ENCODE data around the gene TNS3. TPM values are rescaled to one million over a fixed set of nuclear protein-coding genes. Genes with fewer than 3 reads are reported as not detected.
A peak's percentile ranks its signal among the peaks of the same experiment; 100 is the strongest.

Gene TNS3
- total and polyA plus RNA-seq, 7 donors: 17.4 to 43.8 (median 28.8) TPM

DNA sequence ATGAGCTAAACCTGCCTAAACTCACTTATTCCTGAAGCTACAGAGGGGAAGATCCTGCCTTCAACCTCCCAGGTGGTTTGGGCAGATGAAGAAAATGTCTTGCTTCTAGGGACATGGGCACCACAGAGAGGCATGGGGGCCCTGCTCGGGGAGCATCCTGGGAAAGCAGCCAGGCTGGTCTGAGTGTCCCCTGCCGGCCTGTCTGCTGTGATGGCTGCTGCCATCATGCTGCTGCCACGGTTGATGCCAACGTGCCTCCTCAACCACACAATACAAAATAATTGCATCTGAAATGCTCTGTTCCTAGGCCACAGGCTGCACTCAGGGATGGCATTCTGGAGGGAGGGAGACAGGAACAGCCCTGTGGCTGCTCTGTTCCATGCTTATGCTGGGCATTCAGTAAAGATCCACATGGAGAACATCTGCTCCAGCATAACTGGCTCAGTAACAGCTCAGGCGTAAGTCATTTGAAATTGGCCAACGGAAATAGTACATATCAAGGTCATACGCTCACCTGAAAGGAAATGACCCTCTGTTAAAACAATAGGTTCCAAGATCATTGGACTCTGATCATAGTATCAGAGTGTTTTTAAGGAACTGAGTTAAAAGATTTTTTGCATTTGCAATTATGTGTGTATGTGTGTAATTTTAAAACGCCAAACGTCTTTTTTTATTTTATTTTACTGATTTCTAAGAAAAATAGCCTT, 299.0 kb downstream of the TNS3 start:
- H3K4me1 ChIP-seq: no peaks in the 10 kb centered on the region
- H3K27ac ChIP-seq: no peak overlapping the region
- no peaks in the 10 kb centered on the region for H3K27me3 ChIP-seq
- intact Hi-C loops (cut with DNase I): no loop called here
- H3K4me3 ChIP-seq: no peak overlapping the region
- WGBS, 2 donors: 53 to 82% methylated on average over 9 of the region's 9 CpGs
- no peak for DNase-seq
- H3K9me3 ChIP-seq: no peaks in the 10 kb centered on the region
- no peak for TF ChIP-seq POLR2AphosphoS5 (IDR thresholded peaks at IDR 0.05)
- peaks cover 17 to 71% (median 34%) of the 10 kb centered on the region in 4 donors for H3K36me3 ChIP-seq

DNA sequence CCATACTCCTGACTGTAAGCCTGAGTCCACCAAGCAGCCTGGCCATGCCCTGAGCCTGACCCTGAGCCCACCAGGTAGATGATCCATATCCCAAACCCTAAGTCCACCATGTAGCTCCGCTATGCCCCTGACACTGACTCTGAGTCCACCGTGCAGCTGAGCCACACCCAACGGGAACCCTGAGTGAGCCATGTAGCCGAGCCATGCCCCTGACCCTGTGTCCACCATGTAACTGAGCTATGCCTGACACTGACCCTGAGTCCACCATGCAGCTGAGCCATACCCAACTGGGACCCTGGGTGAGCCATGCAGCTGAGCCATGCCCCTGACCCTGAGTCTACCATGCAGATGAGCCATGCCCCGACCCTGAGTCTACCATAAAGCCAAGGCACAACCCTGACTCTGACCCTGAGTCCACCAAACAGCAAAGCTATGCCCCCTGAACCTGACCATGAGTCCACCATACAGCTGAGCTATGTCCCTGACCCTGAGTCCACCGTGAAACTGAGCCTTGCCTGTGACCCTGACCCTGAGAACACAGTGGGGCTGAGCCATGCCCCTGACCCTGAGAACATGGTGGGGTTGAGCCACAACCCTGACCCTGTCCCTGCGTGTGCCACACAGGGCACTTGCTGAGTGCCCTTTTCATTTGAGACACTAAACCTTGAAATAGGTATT, 299.8 kb downstream of the TNS3 start:
- Histone ChIP-seq H3K9me3 (no peaks in the 10 kb centered on the region), H3K4me1 (no peaks in the 10 kb centered on the region), H3K27ac (no peak overlapping the region), H3K27me3 (no peaks in the 10 kb centered on the region), H3K36me3 (peaks cover 17 to 78% (median 41%) of the 10 kb centered on the region in 4 donors), H3K4me3 (no peak overlapping the region)
- TF ChIP-seq EP300 (IDR thresholded peaks at IDR 0.05): no peak
- TF ChIP-seq, protein P1, sequence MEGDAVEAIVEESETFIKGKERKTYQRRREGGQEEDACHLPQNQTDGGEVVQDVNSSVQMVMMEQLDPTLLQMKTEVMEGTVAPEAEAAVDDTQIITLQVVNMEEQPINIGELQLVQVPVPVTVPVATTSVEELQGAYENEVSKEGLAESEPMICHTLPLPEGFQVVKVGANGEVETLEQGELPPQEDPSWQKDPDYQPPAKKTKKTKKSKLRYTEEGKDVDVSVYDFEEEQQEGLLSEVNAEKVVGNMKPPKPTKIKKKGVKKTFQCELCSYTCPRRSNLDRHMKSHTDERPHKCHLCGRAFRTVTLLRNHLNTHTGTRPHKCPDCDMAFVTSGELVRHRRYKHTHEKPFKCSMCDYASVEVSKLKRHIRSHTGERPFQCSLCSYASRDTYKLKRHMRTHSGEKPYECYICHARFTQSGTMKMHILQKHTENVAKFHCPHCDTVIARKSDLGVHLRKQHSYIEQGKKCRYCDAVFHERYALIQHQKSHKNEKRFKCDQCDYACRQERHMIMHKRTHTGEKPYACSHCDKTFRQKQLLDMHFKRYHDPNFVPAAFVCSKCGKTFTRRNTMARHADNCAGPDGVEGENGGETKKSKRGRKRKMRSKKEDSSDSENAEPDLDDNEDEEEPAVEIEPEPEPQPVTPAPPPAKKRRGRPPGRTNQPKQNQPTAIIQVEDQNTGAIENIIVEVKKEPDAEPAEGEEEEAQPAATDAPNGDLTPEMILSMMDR (IDR thresholded peaks at IDR 0.05): no peak
- no peak for TF ChIP-seq POLR2AphosphoS5 (IDR thresholded peaks at IDR 0.05)
- no peak for TF ChIP-seq POLR2A (IDR thresholded peaks at IDR 0.05)
- 94 to 95% methylated on average over 7 of the region's 7 CpGs for WGBS, 2 donors
- intact Hi-C loops (cut with DNase I): no loop called here
- DNase-seq: peak; percentile 48

DNA sequence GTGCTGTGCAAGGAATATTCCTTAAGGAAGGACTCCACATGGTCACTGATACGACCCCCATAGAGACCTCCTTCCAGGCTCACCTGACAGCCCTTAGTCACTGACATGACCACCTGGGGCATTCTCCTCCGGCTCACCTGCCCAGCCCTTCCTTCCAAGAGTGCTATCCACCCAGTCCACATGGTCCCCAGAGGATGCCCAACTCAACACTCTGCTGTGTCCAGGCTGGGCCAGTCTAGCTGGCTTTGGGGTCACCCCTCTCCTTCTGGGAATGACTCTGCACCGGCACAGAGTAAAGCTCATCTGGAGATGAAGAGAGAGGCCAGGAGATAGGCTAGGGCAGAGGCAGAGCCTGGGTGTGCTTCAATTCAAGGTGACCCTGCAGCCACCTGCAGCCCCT, 300.8 kb downstream of the TNS3 start:
- Histone ChIP-seq H3K4me1 (no peaks in the 10 kb centered on the region), H3K27ac (no peak overlapping the region), H3K9me3 (no peaks in the 10 kb centered on the region), H3K36me3 (peaks cover 17 to 87% (median 43%) of the 10 kb centered on the region in 4 donors), H3K27me3 (no peaks in the 10 kb centered on the region), H3K4me3 (no peak overlapping the region)
- intact Hi-C loops (cut with DNase I): no loop called here
- peak; percentile 55 for DNase-seq
- WGBS, 2 donors: 90 to 91% methylated on average over 3 of the region's 3 CpGs
- TF ChIP-seq POLR2AphosphoS5 (IDR thresholded peaks at IDR 0.05) (no peak), EP300 (IDR thresholded peaks at IDR 0.05) (no peak), POLR2A (IDR thresholded peaks at IDR 0.05) (no peak)
- TF ChIP-seq, protein P1 (IDR thresholded peaks at IDR 0.05): no peak

DNA sequence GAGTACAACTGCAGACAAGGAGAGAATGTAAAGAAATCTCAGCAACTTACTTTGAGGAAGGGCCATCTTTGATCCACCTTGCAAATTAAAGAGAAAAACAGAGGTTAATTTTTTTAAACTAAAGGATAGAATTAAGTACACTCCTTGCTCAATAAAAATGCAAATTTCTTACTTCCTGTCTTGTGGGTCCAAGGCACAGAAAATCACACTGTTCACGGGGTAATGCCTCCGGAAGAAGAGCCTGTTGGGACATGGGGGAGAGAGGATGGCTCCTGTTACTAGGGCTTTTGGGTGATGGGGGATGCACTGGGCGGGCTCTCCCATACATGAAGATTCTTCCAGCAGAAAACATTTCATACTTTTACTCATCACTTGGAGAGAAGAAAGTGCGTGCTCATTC, 301.8 kb downstream of the TNS3 start:
- Histone ChIP-seq H3K4me1 (no peaks in the 10 kb centered on the region), H3K9me3 (no peaks in the 10 kb centered on the region), H3K36me3 (peaks cover 17 to 90% (median 40%) of the 10 kb centered on the region in 4 donors), H3K27me3 (no peaks in the 10 kb centered on the region), H3K4me3 (no peak overlapping the region), H3K27ac (no peak overlapping the region)
- TF ChIP-seq EP300 (IDR thresholded peaks at IDR 0.05): no peak
- TF ChIP-seq, protein P1 (IDR thresholded peaks at IDR 0.05): no peak
- no peak for TF ChIP-seq POLR2A (IDR thresholded peaks at IDR 0.05)
- TF ChIP-seq POLR2AphosphoS5 (IDR thresholded peaks at IDR 0.05): no peak
- no peak for DNase-seq
- 85 to 89% methylated on average over 4 of the region's 4 CpGs for WGBS, 2 donors
- intact Hi-C loops (cut with DNase I): no loop called here

DNA sequence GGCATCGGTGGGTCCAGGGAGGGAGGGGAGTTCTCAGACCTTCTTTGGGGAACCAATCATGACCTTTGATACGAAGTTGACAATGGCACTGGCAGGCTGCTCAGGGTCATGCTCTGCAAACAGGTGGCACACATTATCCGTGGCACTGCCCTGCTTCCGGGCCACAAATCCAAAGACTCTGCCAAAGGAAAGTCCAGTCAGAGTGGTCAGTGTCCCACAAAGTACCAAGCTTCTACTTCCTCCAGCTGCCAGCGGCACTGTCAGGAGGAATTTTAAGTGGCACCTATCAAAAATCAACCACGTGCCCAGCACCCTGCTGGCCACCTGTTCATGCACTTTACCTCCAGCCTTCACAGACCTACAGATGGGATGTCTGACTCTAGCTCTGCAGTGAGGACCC, 303.9 kb downstream of the TNS3 start:
- intact Hi-C loops (cut with DNase I): no loop called here
- H3K27me3 ChIP-seq: no peaks in the 10 kb centered on the region
- H3K27ac ChIP-seq: no peak overlapping the region
- H3K9me3 ChIP-seq: no peaks in the 10 kb centered on the region
- H3K4me1 ChIP-seq: no peaks in the 10 kb centered on the region
- TF ChIP-seq, protein P1 (IDR thresholded peaks at IDR 0.05): no peak
- TF ChIP-seq POLR2A (IDR thresholded peaks at IDR 0.05): no peak
- TF ChIP-seq EP300 (IDR thresholded peaks at IDR 0.05): no peak
- no peak for TF ChIP-seq POLR2AphosphoS5 (IDR thresholded peaks at IDR 0.05)
- no peak for DNase-seq
- H3K36me3 ChIP-seq: peaks cover 9 to 69% (median 32%) of the 10 kb centered on the region in 4 donors
- no peak overlapping the region for H3K4me3 ChIP-seq
- WGBS, 2 donors: 85 to 92% methylated on average over 6 of the region's 6 CpGs
